IMR-90 (cell line): ENCODE measurements around the gene CD44. TPM values are rescaled to one million over a fixed set of nuclear protein-coding genes. Genes with fewer than 3 reads are reported as not detected.

ENCODE experiments used
- ATAC-seq: fragments of 200-7000 bp; cut with Tn5 transposase; 2 replicates; pipeline ENCODE4 v1.9.1; 2020; ENCODE audit warnings: low read depth, mild to moderate bottlenecking, moderate library complexity
- BruUV-seq: library from RNA; stranded (reverse); fragments of 400-500 nt; replicated peaks from 2 replicates; lab custom pipeline; 2021; lab: Mats Ljungman, UMichigan
- CTCF ChIA-PET: fragments of 300-600 bp; formaldehyde crosslinking; extraction: SDS; loops from one replicate; lab custom pipeline; 2021; ENCODE audit warnings: antibody characterized with exemption; lab: Yijun Ruan, JAX
- POLR2A ChIA-PET: fragments of 300-600 bp; sonication (Branson Sonifier 250); formaldehyde crosslinking; loops from one replicate; lab custom pipeline; 2022; ENCODE audit warnings: antibody characterized with exemption; ENCODE audit not compliant: unreplicated experiment; lab: Charles Lee
- DNase-seq: peaks from one replicate; pipeline ENCODE4 v3.0.0; 2013
- H2AFZ ChIP-seq: replicated peaks from 2 replicates; pipeline ENCODE3; 2013; ENCODE audit warnings: low read length, mild to moderate bottlenecking; ENCODE audit not compliant: poor library complexity
- H2AK5ac ChIP-seq: 2 replicates; pipeline ENCODE4 v1.6.1; 2013; ENCODE audit warnings: low read depth, low read length, inconsistent platforms
- H2AK9ac ChIP-seq: replicated peaks from 2 replicates; pipeline ENCODE3; 2013; ENCODE audit warnings: mild to moderate bottlenecking, low read depth, low read length, moderate library complexity; ENCODE audit not compliant: poor library complexity
- H2BK120ac ChIP-seq: 2 replicates; pipeline ENCODE4 v1.6.1; 2013; ENCODE audit warnings: low read depth, low read length, inconsistent platforms
- H2BK15ac ChIP-seq: 3 replicates; pipeline ENCODE4 v1.6.1; 2013; ENCODE audit warnings: low read depth, low read length, inconsistent platforms
- H2BK20ac ChIP-seq: 2 replicates; pipeline ENCODE4 v1.6.1; 2013; ENCODE audit warnings: low read depth, mild to moderate bottlenecking, inconsistent platforms, low read length, moderate library complexity
- H2BK5ac ChIP-seq: 2 replicates; pipeline ENCODE4 v1.6.1; 2013; ENCODE audit warnings: mild to moderate bottlenecking, low read depth, low read length, inconsistent platforms; ENCODE audit not compliant: poor library complexity, severe bottlenecking
- H3K14ac ChIP-seq: replicated peaks from 2 replicates; pipeline ENCODE4 v1.6.1; 2013; ENCODE audit warnings: low read depth, low read length, inconsistent platforms
- H3K18ac ChIP-seq: 2 replicates; pipeline ENCODE4 v1.6.1; 2013; ENCODE audit warnings: low read depth, low read length, control low read depth
- H3K23ac ChIP-seq: 2 replicates; pipeline ENCODE4 v1.6.1; 2013; ENCODE audit warnings: low read depth, low read length, inconsistent platforms
- H3K27ac ChIP-seq: 2 replicates; pipeline ENCODE4 v1.5.1; 2013; ENCODE audit warnings: mild to moderate bottlenecking, control low read depth, low read length; ENCODE audit not compliant: insufficient read depth
- H3K27me3 ChIP-seq: 2 replicates; pipeline ENCODE4 v1.6.1; 2013; ENCODE audit warnings: low read length; ENCODE audit not compliant: control insufficient read depth, insufficient read depth
- H3K36me3 ChIP-seq: 2 replicates; pipeline ENCODE4 v1.6.1; 2013; ENCODE audit warnings: low read length, mixed read lengths; ENCODE audit not compliant: control insufficient read depth, insufficient read depth
- H3K4ac ChIP-seq: 2 replicates; pipeline ENCODE4 v1.6.1; 2013; ENCODE audit warnings: low read depth, low read length, inconsistent platforms
- H3K4me1 ChIP-seq: 2 replicates; pipeline ENCODE4 v1.6.1; 2013; ENCODE audit warnings: low read length, mixed read lengths; ENCODE audit not compliant: control insufficient read depth, insufficient read depth
- H3K4me2 ChIP-seq: 2 replicates; pipeline ENCODE4 v1.6.1; 2013; ENCODE audit warnings: low read depth, mild to moderate bottlenecking, control low read depth, low read length, moderate library complexity
- H3K4me3 ChIP-seq: 2 replicates; pipeline ENCODE4 v1.5.1; 2013; ENCODE audit warnings: low read depth, mild to moderate bottlenecking, control low read depth, low read length, moderate library complexity; ENCODE audit not compliant: insufficient read depth
- H3K56ac ChIP-seq: 2 replicates; pipeline ENCODE4 v1.6.1; 2013; ENCODE audit warnings: low read length, inconsistent platforms; ENCODE audit not compliant: insufficient read depth; ENCODE audit errors: extremely low read depth
- H3K79me1 ChIP-seq, 2 experiments: 2 replicates each; pipeline ENCODE4 v1.6.1; 2013; ENCODE audit warnings: low read length in 2 of 2, inconsistent platforms in 1 of 2, low read depth in 1 of 2
- H3K9ac ChIP-seq: 2 replicates; pipeline ENCODE4 v1.6.1; 2013; ENCODE audit warnings: low read depth, low read length, control low read depth
- H3K9me1 ChIP-seq: 2 replicates; pipeline ENCODE4 v1.6.1; 2013; ENCODE audit warnings: low read length, inconsistent platforms; ENCODE audit not compliant: insufficient read depth
- H3K9me3 ChIP-seq: 2 replicates; pipeline ENCODE4 v1.6.1; 2013; ENCODE audit warnings: low read length; ENCODE audit not compliant: control insufficient read depth, insufficient read depth
- H4K20me1 ChIP-seq: 2 replicates; pipeline ENCODE4 v1.6.1; 2013; ENCODE audit warnings: low read length, inconsistent platforms; ENCODE audit not compliant: insufficient read depth
- H4K5ac ChIP-seq: 2 replicates; pipeline ENCODE4 v1.6.1; 2013; ENCODE audit warnings: mild to moderate bottlenecking, low read depth, low read length, control low read depth
- H4K8ac ChIP-seq, 2 experiments: 2 replicates each; pipeline ENCODE4 v1.6.1; 2013; ENCODE audit warnings: low read depth in 2 of 2, low read length in 2 of 2, control low read depth in 1 of 2, inconsistent platforms in 1 of 2
- H4K91ac ChIP-seq: 2 replicates; pipeline ENCODE4 v1.6.1; 2013; ENCODE audit warnings: low read depth, low read length, inconsistent platforms; ENCODE audit not compliant: insufficient read depth
- BHLHE40 ChIP-seq: fragments of 150-350 bp; IDR thresholded peaks from 2 replicates; pipeline ENCODE4 v1.6.1; 2016; ENCODE audit warnings: mild to moderate bottlenecking, low read depth, low read length
- CEBPB ChIP-seq: IDR thresholded peaks from 2 replicates; pipeline ENCODE4 v1.6.1; 2012; ENCODE audit warnings: low read depth, low read length, improper control_type of control experiment
- CHD1 ChIP-seq: IDR thresholded peaks from 2 replicates; pipeline ENCODE4 v1.6.1; 2012; ENCODE audit warnings: low read depth, low read length, improper control_type of control experiment
- CTCF ChIP-seq: conservative IDR thresholded peaks from 2 replicates; pipeline ENCODE4 v1.5.1; 2012; ENCODE audit warnings: mild to moderate bottlenecking, low read depth, low read length, improper control_type of control experiment
- ELK1 ChIP-seq: fragments of 150-350 bp; IDR thresholded peaks from 2 replicates; pipeline ENCODE4 v1.6.1; 2016; ENCODE audit warnings: low read depth, mild to moderate bottlenecking, low read length, moderate library complexity, borderline replicate concordance
- FOS ChIP-seq: fragments of 150-350 bp; IDR thresholded peaks from 2 replicates; pipeline ENCODE4 v1.6.1; 2016; ENCODE audit warnings: low read depth, low read length
- MAFK ChIP-seq: IDR thresholded peaks from 2 replicates; pipeline ENCODE4 v1.6.1; 2012; ENCODE audit warnings: low read depth, low read length, improper control_type of control experiment
- MAZ ChIP-seq: IDR thresholded peaks from 2 replicates; pipeline ENCODE4 v1.6.1; 2012; ENCODE audit warnings: low read depth, mild to moderate bottlenecking, low read length, improper control_type of control experiment, moderate library complexity, borderline replicate concordance
- MXI1 ChIP-seq: IDR thresholded peaks from 2 replicates; pipeline ENCODE4 v1.6.1; 2012; ENCODE audit warnings: low read depth, mild to moderate bottlenecking, low read length, moderate library complexity, borderline replicate concordance
- NFE2L2 ChIP-seq: fragments of 150-350 bp; IDR thresholded peaks from 2 replicates; pipeline ENCODE4 v1.6.1; 2016; ENCODE audit warnings: low read depth, mild to moderate bottlenecking, low read length
- POLR2A ChIP-seq: IDR thresholded peaks from 2 replicates; pipeline ENCODE4 v1.6.1; 2012; ENCODE audit warnings: mild to moderate bottlenecking, low read depth, low read length
- RAD21 ChIP-seq: IDR thresholded peaks from 2 replicates; pipeline ENCODE4 v1.6.1; 2012; ENCODE audit warnings: low read length, improper control_type of control experiment
- RCOR1 ChIP-seq: IDR thresholded peaks from 2 replicates; pipeline ENCODE4 v1.6.1; 2012; ENCODE audit warnings: mild to moderate bottlenecking, low read length, improper control_type of control experiment; ENCODE audit not compliant: insufficient replicate concordance
- RFX5 ChIP-seq: IDR thresholded peaks from 2 replicates; pipeline ENCODE4 v1.8.0; 2012; ENCODE audit warnings: low read depth, mild to moderate bottlenecking, low read length, moderate library complexity
- SMC3 ChIP-seq: fragments of 150-350 bp; IDR thresholded peaks from 2 replicates; pipeline ENCODE4 v1.6.1; 2016; ENCODE audit warnings: low read depth, mild to moderate bottlenecking, antibody characterized with exemption, low read length, moderate library complexity
- USF2 ChIP-seq: fragments of 150-350 bp; IDR thresholded peaks from 2 replicates; pipeline ENCODE4 v1.6.1; 2017; ENCODE audit warnings: mild to moderate bottlenecking, antibody characterized with exemption, low read length, low read depth
- WGBS, 2 experiments: methylation state at CpG; one replicate each; pipeline versions ENCODE4 v1.1.5 to v1.1.7; 2013; ENCODE audit warnings: missing lambda C conversion rate in 2 of 2; ENCODE audit not compliant: insufficient read length in 1 of 2; ENCODE audit errors: extremely low coverage in 2 of 2; 5-methylcytosine and 5-hydroxymethylcytosine counted together
- dilution Hi-C: fragments of 300-500 bp; cut with HindIII; formaldehyde crosslinking; loops from one replicate; pipeline ENCODE4 v1.14.3; 2018; ENCODE audit warnings: low sequenced_read_pairs; ENCODE audit not compliant: unreplicated experiment
- in situ Hi-C: fragments of 300-500 bp; cut with MboI; formaldehyde crosslinking; loops from 3 replicates; pipeline ENCODE4 v1.14.3; 2019; ENCODE audit warnings: low sequenced_read_pairs, inconsistent platforms, mixed read lengths
- intact Hi-C: fragments of 100-400 bp; cut with micrococcal nuclease; formaldehyde crosslinking; loops from 2 replicates; pipeline ENCODE4 v1.10.0; 2022
- polyA plus RNA-seq, 3 experiments: library from polyadenylated mRNA; depleted of rRNA; stranded (reverse); fragments of >200 nt; gene quantifications; 2 replicates each; pipeline ENCODE4 v1.2.3, GENCODE V29; 2012; ENCODE audit warnings: low replicate concordance in 1 of 3
- total RNA-seq: library from RNA; depleted of rRNA; stranded (reverse); fragments of >200 nt; gene quantifications from 2 replicates; pipeline ENCODE4 v1.2.3, GENCODE V29; 2012

The CD44 gene
- total and polyA plus RNA-seq, 2 of the 4 experiments (the other 2 are of a cell fraction) = 357 to 947 TPM

GRCh38 chr11:35235498-35235897 lies 96.5 kb downstream of the CD44 start:
- Histone ChIP-seq H3K36me3 (peaks cover 10% of the 10 kb centered on the region), H4K8ac (no peak overlapping the region), H3K4ac (no peak overlapping the region), H3K27ac (no peak overlapping the region), H3K4me3 (no peak overlapping the region), H3K27me3 (no peaks in the 10 kb centered on the region), H2AFZ (no peak overlapping the region), H4K5ac (no peak overlapping the region), H4K91ac (no peak overlapping the region), H3K4me2 (no peak overlapping the region), H3K56ac (no peak overlapping the region), H3K79me1 (peaks cover 0 to 5% of the 10 kb centered on the region in 2 experiments; a peak in 1 of 4 replicates), H3K4me1 (peaks cover 13% of the 10 kb centered on the region), H4K20me1 (no peaks in the 10 kb centered on the region), H3K9me1 (no peaks in the 10 kb centered on the region), H2BK20ac (no peak overlapping the region), H3K9me3 (peaks cover 3% of the 10 kb centered on the region; the same call in 1 of the 2 replicates), H3K18ac (peak overlapping the region; percentile 10; the same call in 1 of the 2 replicates), H2BK15ac (peak overlapping the region; percentile 59; the same call in 1 of the 3 replicates), H3K14ac (no peak overlapping the region), H3K9ac (no peak overlapping the region), H2BK5ac (no peak overlapping the region), H3K23ac (no peak overlapping the region), H2AK5ac (no peak overlapping the region), H2AK9ac (no peak overlapping the region), H2BK120ac (no peak overlapping the region)
- CTCF ChIA-PET = interaction anchor here (1.5 kb wide), 1 partner anchor 70 kb away, joined by 3 read pairs; no protein-coding TSS in a partner anchor
- WGBS, 2 experiments = no CpG with 5 or more reads among the region's 1 CpG
- ATAC-seq = no peak
- in situ Hi-C loops (loop anchor here (10.0 kb wide), 1 partner anchor 149 kb away; no protein-coding TSS in a partner anchor), intact Hi-C loops (loop anchor here (5.0 to 10.0 kb wide), 2 partner anchors 132 to 249 kb away; no protein-coding TSS in a partner anchor), dilution Hi-C loops (no loop called here)
- POLR2A ChIA-PET = no interaction called here
- TF ChIP-seq ELK1 (no peak), NFE2L2 (no peak), CEBPB (no peak), CHD1 (no peak), BHLHE40 (no peak), CTCF (no peak), MAZ (no peak), RAD21 (no peak), RFX5 (no peak), MXI1 (no peak), MAFK (no peak), FOS (no peak), SMC3 (no peak), USF2 (no peak), RCOR1 (no peak), POLR2A (no peak)
- BruUV-seq = no TSS peak
- no peak for DNase-seq
